Upper lobe of right lung (tissue), 1 donor: Measurements from ENCODE around the gene CELF4. TPM values are rescaled to one million over a fixed set of nuclear protein-coding genes. Genes with fewer than 3 reads are reported as not detected.

Experiments used
- ATAC-seq: fragments of 200-7000 bp; cut with Tn5 transposase; one replicate; pipeline ENCODE4 v1.9.1; 2020; ENCODE audit warnings: mild to moderate bottlenecking, moderate library complexity
- DNase-seq: peaks from one replicate; pipeline ENCODE4 v3.0.0-alpha.2; 2020
- H3K27ac ChIP-seq: fragments of 200-600 bp; one replicate; pipeline ENCODE4 v1.8.0; 2022
- H3K27me3 ChIP-seq: fragments of 200-600 bp; one replicate; pipeline ENCODE4 v1.8.0; 2022; ENCODE audit warnings: mild to moderate bottlenecking
- H3K36me3 ChIP-seq: fragments of 200-600 bp; one replicate; pipeline ENCODE4 v1.8.0; 2022
- H3K4me1 ChIP-seq: fragments of 200-600 bp; one replicate; pipeline ENCODE4 v1.8.0; 2022
- H3K4me3 ChIP-seq: fragments of 200-600 bp; one replicate; pipeline ENCODE4 v1.8.0; 2022; ENCODE audit warnings: mild to moderate bottlenecking
- H3K9me3 ChIP-seq: fragments of 200-600 bp; one replicate; pipeline ENCODE4 v1.8.0; 2022
- intact Hi-C: fragments of 100-400 bp; cut with DNase I; formaldehyde crosslinking; loops from one replicate; pipeline ENCODE4 v1.11.0; 2022
- total RNA-seq: library from RNA; stranded (reverse); fragmentation: NEBNext Ultra II Directional; extraction: Animal tissue kit (Norgen Biotek cat#: 25700); gene quantifications from one replicate; pipeline ENCODE4 v1.2.1, GENCODE V29; 2021
- TF ChIP-seq, protein P1 (sequence below): fragments of 200-600 bp; IDR thresholded peaks from one replicate; pipeline ENCODE4 v1.8.0; 2022; ENCODE audit warnings: antibody characterized with exemption
- donor health status: DM: no; HTN: yes; CAD: no; lungs with severe emphysema.

The CELF4 gene
- total RNA-seq, 1 donor from 2014 or later: 1.2 TPM

DNA sequence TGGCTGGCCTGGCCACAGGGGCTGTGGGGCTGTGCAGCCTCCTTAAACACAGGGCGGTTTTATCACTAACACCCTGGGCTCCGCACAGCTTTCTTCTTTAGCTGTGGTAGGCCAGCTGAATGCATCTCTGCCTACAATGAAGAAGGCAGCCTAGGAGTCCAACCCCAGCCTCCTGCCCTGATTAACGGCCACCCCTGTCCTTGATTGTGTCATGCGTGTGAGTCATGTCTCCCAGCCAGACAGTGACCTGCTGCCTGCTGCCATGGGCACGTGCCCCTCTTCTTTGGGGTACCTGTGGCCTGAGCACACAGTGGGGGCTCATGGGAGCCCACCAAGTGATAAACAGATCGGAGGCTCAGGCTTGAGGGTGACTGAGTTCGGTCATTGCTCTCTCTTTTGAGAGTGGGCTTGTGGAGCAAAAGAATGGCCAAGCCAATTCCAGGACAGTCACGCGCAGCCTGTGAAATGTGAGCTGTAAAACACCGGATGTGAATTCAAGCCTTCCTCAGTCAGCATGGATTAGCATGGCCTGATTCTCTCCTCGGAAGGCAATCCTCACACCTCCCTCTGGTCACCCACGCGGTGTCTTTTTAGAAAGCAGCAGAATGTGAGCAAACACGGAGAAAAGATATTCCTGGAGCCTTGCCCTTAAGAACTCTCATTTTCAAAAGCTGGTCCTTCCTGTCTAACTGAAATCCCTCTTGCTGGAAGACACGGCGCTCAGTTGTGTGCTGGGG lies 144.1 kb downstream of the CELF4 start:
- Histone ChIP-seq H3K4me1 (no peaks in the 10 kb centered on the region), H3K9me3 (no peaks in the 10 kb centered on the region), H3K36me3 (no peaks in the 10 kb centered on the region), H3K27me3 (no peaks in the 10 kb centered on the region), H3K4me3 (no peak overlapping the region), H3K27ac (no peak overlapping the region)
- no peak for ATAC-seq
- TF ChIP-seq, protein P1, sequence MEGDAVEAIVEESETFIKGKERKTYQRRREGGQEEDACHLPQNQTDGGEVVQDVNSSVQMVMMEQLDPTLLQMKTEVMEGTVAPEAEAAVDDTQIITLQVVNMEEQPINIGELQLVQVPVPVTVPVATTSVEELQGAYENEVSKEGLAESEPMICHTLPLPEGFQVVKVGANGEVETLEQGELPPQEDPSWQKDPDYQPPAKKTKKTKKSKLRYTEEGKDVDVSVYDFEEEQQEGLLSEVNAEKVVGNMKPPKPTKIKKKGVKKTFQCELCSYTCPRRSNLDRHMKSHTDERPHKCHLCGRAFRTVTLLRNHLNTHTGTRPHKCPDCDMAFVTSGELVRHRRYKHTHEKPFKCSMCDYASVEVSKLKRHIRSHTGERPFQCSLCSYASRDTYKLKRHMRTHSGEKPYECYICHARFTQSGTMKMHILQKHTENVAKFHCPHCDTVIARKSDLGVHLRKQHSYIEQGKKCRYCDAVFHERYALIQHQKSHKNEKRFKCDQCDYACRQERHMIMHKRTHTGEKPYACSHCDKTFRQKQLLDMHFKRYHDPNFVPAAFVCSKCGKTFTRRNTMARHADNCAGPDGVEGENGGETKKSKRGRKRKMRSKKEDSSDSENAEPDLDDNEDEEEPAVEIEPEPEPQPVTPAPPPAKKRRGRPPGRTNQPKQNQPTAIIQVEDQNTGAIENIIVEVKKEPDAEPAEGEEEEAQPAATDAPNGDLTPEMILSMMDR: no peak
- intact Hi-C loops: no loop called here
- DNase-seq: no peak

DNA sequence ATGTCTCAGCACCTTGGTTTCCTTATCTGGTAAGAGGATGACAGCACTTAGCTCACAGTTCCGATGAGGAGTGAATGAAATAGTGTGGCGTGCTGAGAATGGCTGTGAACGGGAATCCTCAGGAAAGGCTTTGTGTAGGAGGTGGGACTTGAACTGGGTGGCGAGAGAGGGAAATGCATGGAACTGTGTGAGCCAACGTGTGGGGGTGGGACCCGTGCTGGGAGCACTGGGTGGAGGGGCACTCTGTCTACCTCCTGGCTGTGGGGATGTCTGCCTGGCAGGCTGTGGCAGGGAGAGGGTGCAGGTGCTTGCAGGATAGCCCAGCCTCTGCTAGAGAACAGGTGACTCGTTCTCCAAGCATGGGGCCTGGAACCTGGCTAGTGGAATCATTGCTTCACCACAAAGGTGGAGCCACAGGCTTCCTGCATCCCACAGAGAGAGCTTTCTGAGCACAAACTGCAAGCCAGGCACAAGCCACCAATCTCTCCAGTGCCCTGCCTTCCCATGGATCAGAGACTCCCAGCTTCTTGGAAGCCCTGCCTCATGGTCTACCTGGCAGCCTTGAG lies 145.2 kb downstream of the CELF4 start:
- TF ChIP-seq, protein P1: no peak
- H3K4me1 ChIP-seq: no peaks in the 10 kb centered on the region
- intact Hi-C loops: no loop called here
- no peak for ATAC-seq
- H3K9me3 ChIP-seq: no peaks in the 10 kb centered on the region
- H3K27me3 ChIP-seq: no peaks in the 10 kb centered on the region
- no peak for DNase-seq
- no peaks in the 10 kb centered on the region for H3K36me3 ChIP-seq
- no peak overlapping the region for H3K4me3 ChIP-seq
- H3K27ac ChIP-seq: no peak overlapping the region

DNA sequence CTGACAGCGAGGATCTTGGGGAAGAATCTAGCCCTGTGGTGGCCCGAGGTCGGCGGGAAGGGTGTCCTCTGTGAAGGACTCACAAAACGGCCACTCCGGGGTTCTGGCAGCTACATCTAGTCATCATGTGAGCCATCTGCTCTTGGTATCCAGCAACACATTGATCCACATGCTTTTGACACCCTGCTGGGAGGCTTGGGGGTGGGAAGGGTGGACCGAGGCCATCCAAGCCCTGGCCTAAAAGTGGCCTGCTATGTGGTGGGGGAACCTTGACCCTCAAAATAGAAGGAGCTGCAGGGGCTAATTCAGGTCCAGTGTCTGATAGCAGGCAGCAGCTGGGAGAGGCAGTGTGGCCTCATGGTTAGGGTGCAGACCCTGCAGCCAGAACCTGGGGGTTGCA lies 145.7 kb downstream of the CELF4 start:
- no peaks in the 10 kb centered on the region for H3K4me1 ChIP-seq
- no peak overlapping the region for H3K27ac ChIP-seq
- TF ChIP-seq, protein P1: no peak
- H3K4me3 ChIP-seq: no peak overlapping the region
- ATAC-seq: no peak
- H3K27me3 ChIP-seq: no peaks in the 10 kb centered on the region
- DNase-seq: no peak
- no peaks in the 10 kb centered on the region for H3K36me3 ChIP-seq
- intact Hi-C loops: no loop called here
- H3K9me3 ChIP-seq: no peaks in the 10 kb centered on the region

DNA sequence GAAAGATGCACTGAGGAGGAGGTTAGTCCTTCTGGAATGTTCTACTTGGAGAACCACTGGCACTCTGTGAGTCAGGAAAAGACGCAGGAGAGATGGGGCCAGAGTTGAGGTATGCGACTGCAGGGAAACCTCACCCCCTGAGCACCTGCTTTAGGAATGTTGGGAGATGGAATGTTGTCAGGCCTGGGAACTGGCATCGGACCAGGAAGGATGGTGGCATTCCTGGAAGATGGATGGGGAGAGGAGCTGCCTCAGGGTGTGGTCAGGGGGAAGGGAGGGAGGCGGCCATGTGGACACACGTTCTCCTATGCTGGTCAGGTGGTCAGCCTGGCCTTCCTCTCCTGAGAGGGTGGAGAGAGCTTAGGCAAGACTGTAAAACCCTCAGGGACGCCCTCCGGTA lies 146.3 kb downstream of the CELF4 start:
- Histone ChIP-seq H3K36me3 (no peaks in the 10 kb centered on the region), H3K9me3 (no peaks in the 10 kb centered on the region), H3K4me3 (no peak overlapping the region), H3K27me3 (no peaks in the 10 kb centered on the region), H3K27ac (no peak overlapping the region), H3K4me1 (no peaks in the 10 kb centered on the region)
- DNase-seq (no peak), ATAC-seq (no peak)
- intact Hi-C loops: no loop called here
- TF ChIP-seq, protein P1: no peak

DNA sequence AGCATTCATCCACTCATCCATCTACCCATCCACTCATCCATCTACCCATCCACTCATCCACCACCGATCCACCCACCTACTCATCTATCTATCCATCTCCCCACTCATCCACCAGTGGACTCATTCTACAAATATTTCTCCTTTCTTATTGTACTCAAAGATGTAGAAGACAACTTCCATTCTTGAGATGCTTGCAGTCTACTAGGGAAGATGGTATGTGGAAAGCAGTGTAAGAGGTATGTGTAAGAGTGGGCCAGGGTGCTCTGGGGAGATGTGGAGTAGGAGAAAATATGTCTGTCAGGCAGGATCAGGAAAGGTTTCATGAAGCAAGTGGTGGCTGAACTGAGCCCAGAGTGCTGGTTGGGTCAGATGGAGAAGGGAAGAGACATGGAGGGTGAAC lies 150.8 kb downstream of the CELF4 start:
- TF ChIP-seq, protein P1: no peak
- intact Hi-C loops: no loop called here
- Histone ChIP-seq H3K9me3 (no peaks in the 10 kb centered on the region), H3K4me1 (no peaks in the 10 kb centered on the region), H3K36me3 (no peaks in the 10 kb centered on the region), H3K27me3 (no peaks in the 10 kb centered on the region), H3K27ac (no peak overlapping the region), H3K4me3 (no peak overlapping the region)
- DNase-seq (no peak), ATAC-seq (no peak)
